Measurements from ENCODE around the gene GGT5.
"Not testable (repeated sequence)": the region's sequence is repeated elsewhere in the genome, so short reads cannot be mapped to it uniquely, and the experiment has no call there.

The GGT5 gene

GRCh38 chr22:24225951-24226350 is 18.9 kb downstream of the GGT5 start:
- H4K20me1 ChIP-seq: no peaks in the 10 kb centered on the region
- peaks cover 0 to 100% (median 15%) of the 10 kb centered on the region in 11 experiments; a peak in 12 of 22 replicates for H3K36me3 ChIP-seq
- H3K27me3 ChIP-seq: no peaks in the 10 kb centered on the region
- H3K9me3 ChIP-seq (replicated peaks in 1 of 11): peaks cover 9 to 47% (median 20%) of the 10 kb centered on the region in 11 experiments
- H3K4me2 ChIP-seq: no peak overlapping the region
- H3K9ac ChIP-seq: no peak overlapping the region
- no peaks in the 10 kb centered on the region for H3K4me1 ChIP-seq
- TF ChIP-seq Cebpa-rat (IDR thresholded peaks at IDR 0.05): no peak
- H3K27ac ChIP-seq: no peak overlapping the region
- H3K4me3 ChIP-seq: no peak overlapping the region

GRCh38 chr22:24225044-24225601 is 19.8 kb downstream of the GGT5 start:
- Histone ChIP-seq H3K4me1 (no peaks in the 10 kb centered on the region), H3K4me2 (no peak overlapping the region), H3K9ac (no peak overlapping the region), H4K20me1 (no peaks in the 10 kb centered on the region), H3K9me3 (replicated peaks in 1 of 11) (peaks cover 9 to 47% (median 20%) of the 10 kb centered on the region in 11 experiments), H3K27ac (no peak overlapping the region), H3K4me3 (no peak overlapping the region), H3K27me3 (no peaks in the 10 kb centered on the region), H3K36me3 (peaks cover 0 to 100% (median 21%) of the 10 kb centered on the region in 11 experiments; a peak in 12 of 22 replicates)
- no peak for TF ChIP-seq Cebpa-rat (IDR thresholded peaks at IDR 0.05)

- Histone ChIP-seq H4K20me1 (no peaks in the 10 kb centered on the region), H3K4me2 (no peak overlapping the region), H3K27ac (no peak overlapping the region), H3K9ac (no peak overlapping the region), H3K9me3 (replicated peaks in 1 of 11) (peaks cover 9 to 47% (median 20%) of the 10 kb centered on the region in 11 experiments), H3K27me3 (no peaks in the 10 kb centered on the region), H3K36me3 (peaks cover 0 to 100% (median 27%) of the 10 kb centered on the region in 11 experiments; a peak in 12 of 22 replicates), H3K4me3 (no peak overlapping the region), H3K4me1 (peaks cover 0 to 5% (median 0%) of the 10 kb centered on the region in 10 experiments; a peak in 1 of 20 replicates)
- no peak for TF ChIP-seq Cebpa-rat (IDR thresholded peaks at IDR 0.05)
These were observed 20.4 kb downstream of the GGT5 start for GRCh38 chr22:24224468-24224867.

- no peaks in the 10 kb centered on the region for H3K27me3 ChIP-seq
- TF ChIP-seq Cebpa-rat (IDR thresholded peaks at IDR 0.05): no peak
- no peak overlapping the region for H3K4me2 ChIP-seq
- peak overlapping the region in 4 of 11 experiments; percentile 1 to 31 (median 26); a peak in 3 of 22 replicates for H3K27ac ChIP-seq
- peaks cover 0 to 34% (median 26%) of the 10 kb centered on the region in 10 experiments; a peak in 16 of 20 replicates for H3K4me1 ChIP-seq
- H3K9me3 ChIP-seq (replicated peaks in 1 of 11): peaks cover 4 to 25% (median 10%) of the 10 kb centered on the region in 11 experiments
- H3K4me3 ChIP-seq: no peak overlapping the region
- H3K36me3 ChIP-seq: peaks cover 0 to 83% (median 27%) of the 10 kb centered on the region in 11 experiments; a peak in 12 of 22 replicates
- no peak overlapping the region for H3K9ac ChIP-seq
- no peaks in the 10 kb centered on the region for H4K20me1 ChIP-seq
These were observed 25.1 kb downstream of the GGT5 start for GRCh38 chr22:24219750-24220149.

- H3K4me3 ChIP-seq: no peak overlapping the region
- no peaks in the 10 kb centered on the region for H3K27me3 ChIP-seq
- H3K27ac ChIP-seq: peak overlapping the region in 4 of 11 experiments; percentile 40 to 60 (median 52); a peak in 4 of 22 replicates
- H4K20me1 ChIP-seq: no peaks in the 10 kb centered on the region
- peaks cover 3 to 54% (median 36%) of the 10 kb centered on the region in 10 experiments; a peak in 18 of 20 replicates for H3K4me1 ChIP-seq
- H3K9ac ChIP-seq: no peak overlapping the region; a peak in 1 of 22 replicates
- H3K9me3 ChIP-seq (replicated peaks in 1 of 11): peaks cover 0 to 7% (median 0%) of the 10 kb centered on the region in 11 experiments; a peak in 1 of 22 replicates
- peaks cover 0 to 59% (median 17%) of the 10 kb centered on the region in 11 experiments; a peak in 12 of 22 replicates for H3K36me3 ChIP-seq
- H3K4me2 ChIP-seq: peak overlapping the region in 9 of 11 experiments; percentile 21 to 84 (median 70); a peak in 17 of 22 replicates
- TF ChIP-seq Cebpa-rat (IDR thresholded peaks at IDR 0.05): no peak
These were observed 27.5 kb downstream of the GGT5 start for GRCh38 chr22:24217384-24217783.

- TF ChIP-seq Cebpa-rat (IDR thresholded peaks at IDR 0.05): no peak
- H4K20me1 ChIP-seq: no peaks in the 10 kb centered on the region
- H3K27me3 ChIP-seq: no peaks in the 10 kb centered on the region
- H3K4me3 ChIP-seq: no peak overlapping the region
- H3K36me3 ChIP-seq: peaks cover 0 to 52% (median 17%) of the 10 kb centered on the region in 11 experiments; a peak in 12 of 22 replicates
- H3K9ac ChIP-seq: peak overlapping the region in 3 of 11 experiments; percentile 1 to 19 (median 15); a peak in 5 of 22 replicates
- peaks cover 0 to 7% (median 0%) of the 10 kb centered on the region in 11 experiments; a peak in 1 of 22 replicates for H3K9me3 ChIP-seq (replicated peaks in 1 of 11)
- H3K27ac ChIP-seq: peak overlapping the region in 8 of 11 experiments; percentile 4 to 62 (median 47); a peak in 14 of 22 replicates
- H3K4me1 ChIP-seq: peaks cover 3 to 61% (median 39%) of the 10 kb centered on the region in 10 experiments; a peak in 18 of 20 replicates
- peak overlapping the region in 9 of 11 experiments; percentile 41 to 84 (median 70); a peak in 18 of 22 replicates for H3K4me2 ChIP-seq
These were observed 28.2 kb downstream of the GGT5 start for GRCh38 chr22:24216541-24217209.

- TF ChIP-seq Cebpa-rat (IDR thresholded peaks at IDR 0.05): no peak
- Histone ChIP-seq H4K20me1 (no peaks in the 10 kb centered on the region), H3K36me3 (peaks cover 0 to 32% (median 7%) of the 10 kb centered on the region in 11 experiments; a peak in 12 of 22 replicates), H3K4me3 (no peak overlapping the region), H3K9ac (no peak overlapping the region), H3K9me3 (replicated peaks in 1 of 11) (peaks cover 0 to 7% (median 0%) of the 10 kb centered on the region in 11 experiments; a peak in 1 of 22 replicates), H3K4me2 (peak overlapping the region in 4 of 11 experiments; percentile 57 to 84 (median 78); a peak in 9 of 22 replicates), H3K27ac (peak overlapping the region in 8 of 11 experiments; percentile 27 to 62 (median 44); a peak in 13 of 22 replicates), H3K4me1 (peaks cover 14 to 76% (median 46%) of the 10 kb centered on the region in 10 experiments), H3K27me3 (no peaks in the 10 kb centered on the region)
These were observed 30.2 kb downstream of the GGT5 start for GRCh38 chr22:24214467-24215285.

GRCh38 chr22:24213111-24213510 is 31.8 kb downstream of the GGT5 start:
- Histone ChIP-seq H3K36me3 (peaks cover 0 to 17% (median 0%) of the 10 kb centered on the region in 11 experiments; a peak in 6 of 22 replicates), H3K27ac (peak overlapping the region in 7 of 11 experiments; percentile 12 to 59 (median 28); a peak in 5 of 22 replicates), H3K4me2 (peak overlapping the region in 10 of 11 experiments; percentile 18 to 55 (median 42); a peak in 18 of 22 replicates), H3K4me1 (peaks cover 30 to 91% (median 61%) of the 10 kb centered on the region in 10 experiments), H3K9ac (0 out of 22 replicates have a peak overlapping the region, but pooled peaks of 1 of the 11 experiments have one; percentile 16)
- H4K20me1 ChIP-seq; H3K4me3 ChIP-seq; H3K9me3 ChIP-seq (replicated peaks in 1 of 11); H3K27me3 ChIP-seq: not testable (repeated sequence)

- Histone ChIP-seq H3K27ac (peak overlapping the region in 7 of 11 experiments; percentile 1 to 50 (median 18); a peak in 4 of 22 replicates), H3K4me1 (peaks cover 42 to 92% (median 66%) of the 10 kb centered on the region in 10 experiments), H3K4me2 (peak overlapping the region in 5 of 11 experiments; percentile 20 to 43 (median 37); a peak in 7 of 22 replicates)
- not testable (repeated sequence) for H3K36me3 ChIP-seq; H4K20me1 ChIP-seq; H3K27me3 ChIP-seq; H3K4me3 ChIP-seq; H3K9me3 ChIP-seq (replicated peaks in 1 of 11); H3K9ac ChIP-seq
These were observed 33.2 kb downstream of the GGT5 start for GRCh38 chr22:24211716-24212115.

GRCh38 chr22:24210409-24210808 is 34.5 kb downstream of the GGT5 start:
- not testable (repeated sequence) for H3K36me3 ChIP-seq; H3K4me3 ChIP-seq; H4K20me1 ChIP-seq; H3K27me3 ChIP-seq; H3K9ac ChIP-seq; H3K9me3 ChIP-seq (replicated peaks in 1 of 11)
- Histone ChIP-seq H3K4me2 (peak overlapping the region in 9 of 11 experiments; percentile 13 to 95 (median 85); a peak in 15 of 22 replicates), H3K27ac (peak overlapping the region in 10 of 11 experiments; percentile 44 to 100 (median 96); a peak in 18 of 22 replicates), H3K4me1 (peaks cover 50 to 92% (median 72%) of the 10 kb centered on the region in 10 experiments)

All from BLaER1 treated with 17β-estradiol and CSF1 and Interleukin-3, amounts not matched to agents 10 nM and 100 nM (cell line).